ENCODE results near the gene TPRG1. TPM values are rescaled to one million over a fixed set of nuclear protein-coding genes. Genes with fewer than 3 reads are reported as not detected.

TPRG1 gene
- total and polyA plus RNA-seq, 2 of the 4 experiments (the other 2 are of a cell fraction) = 0.17 TPM; not detected in 1

DNA sequence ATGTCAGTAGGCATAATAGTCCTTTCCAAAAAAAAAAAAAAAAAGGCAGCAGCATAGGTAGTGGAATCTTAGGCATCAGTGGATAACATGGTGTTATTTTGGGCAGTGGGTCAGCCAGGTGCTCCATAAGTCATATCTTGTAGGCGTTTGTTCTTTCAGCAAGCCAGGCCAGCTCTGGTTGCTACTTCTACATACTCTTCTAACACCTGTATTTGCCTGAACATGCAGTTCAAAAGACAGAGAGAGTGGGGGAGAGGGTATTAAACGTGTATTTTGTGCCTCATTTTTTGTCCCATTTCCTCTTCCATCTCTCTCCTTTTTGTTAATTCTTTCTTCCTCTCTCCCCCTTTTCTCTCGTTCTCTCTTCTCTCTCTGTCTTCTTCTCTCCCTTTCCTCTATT, 110.4 kb downstream of the TPRG1 start:
- H3K56ac ChIP-seq (ENCODE audit: extremely low read depth, insufficient read depth, low read length) = no peak overlapping the region
- no peaks in the 10 kb centered on the region for H3K9me1 ChIP-seq (ENCODE audit: insufficient read depth, low read length)
- no peak overlapping the region for H3K18ac ChIP-seq (ENCODE audit: low read depth, low read length)
- no peaks in the 10 kb centered on the region for H3K9me3 ChIP-seq (ENCODE audit: control insufficient read depth, insufficient read depth, low read length)
- no peaks in the 10 kb centered on the region for H3K79me1 ChIP-seq (ENCODE audit: low read depth in 1 of 2, low read length in 2 of 2)
- peaks cover 1% of the 10 kb centered on the region; the same call in 1 of the 2 replicates for H3K27me3 ChIP-seq (ENCODE audit: control insufficient read depth, insufficient read depth, low read length)
- H2BK5ac ChIP-seq (ENCODE audit: low read depth, low read length, poor library complexity, severe bottlenecking) = no peak overlapping the region
- H2BK120ac ChIP-seq (ENCODE audit: low read depth, low read length) = no peak overlapping the region
- BruUV-seq (replicated peaks) = no TSS peak
- TF ChIP-seq, protein P1, sequence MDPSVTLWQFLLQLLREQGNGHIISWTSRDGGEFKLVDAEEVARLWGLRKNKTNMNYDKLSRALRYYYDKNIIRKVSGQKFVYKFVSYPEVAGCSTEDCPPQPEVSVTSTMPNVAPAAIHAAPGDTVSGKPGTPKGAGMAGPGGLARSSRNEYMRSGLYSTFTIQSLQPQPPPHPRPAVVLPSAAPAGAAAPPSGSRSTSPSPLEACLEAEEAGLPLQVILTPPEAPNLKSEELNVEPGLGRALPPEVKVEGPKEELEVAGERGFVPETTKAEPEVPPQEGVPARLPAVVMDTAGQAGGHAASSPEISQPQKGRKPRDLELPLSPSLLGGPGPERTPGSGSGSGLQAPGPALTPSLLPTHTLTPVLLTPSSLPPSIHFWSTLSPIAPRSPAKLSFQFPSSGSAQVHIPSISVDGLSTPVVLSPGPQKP (IDR thresholded peaks at IDR 0.05; ENCODE audit: borderline replicate concordance, low read depth, low read length) = no peak
- TF ChIP-seq FOS (IDR thresholded peaks at IDR 0.05; ENCODE audit: low read depth, low read length) (no peak), SMC3 (IDR thresholded peaks at IDR 0.05; ENCODE audit: low read depth, low read length) (no peak), CEBPB (IDR thresholded peaks at IDR 0.05; ENCODE audit: low read depth, low read length) (no peak)
- TF ChIP-seq, protein P2, sequence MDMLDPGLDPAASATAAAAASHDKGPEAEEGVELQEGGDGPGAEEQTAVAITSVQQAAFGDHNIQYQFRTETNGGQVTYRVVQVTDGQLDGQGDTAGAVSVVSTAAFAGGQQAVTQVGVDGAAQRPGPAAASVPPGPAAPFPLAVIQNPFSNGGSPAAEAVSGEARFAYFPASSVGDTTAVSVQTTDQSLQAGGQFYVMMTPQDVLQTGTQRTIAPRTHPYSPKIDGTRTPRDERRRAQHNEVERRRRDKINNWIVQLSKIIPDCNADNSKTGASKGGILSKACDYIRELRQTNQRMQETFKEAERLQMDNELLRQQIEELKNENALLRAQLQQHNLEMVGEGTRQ (IDR thresholded peaks at IDR 0.05; ENCODE audit: low read depth, low read length) = no peak
- intact Hi-C loops (cut with micrococcal nuclease) (no loop called here), dilution Hi-C loops (cut with HindIII; ENCODE audit: low sequenced_read_pairs, unreplicated experiment) (no loop called here), in situ Hi-C loops (cut with MboI; ENCODE audit: low sequenced_read_pairs) (no loop called here)
- no peak overlapping the region for H3K9ac ChIP-seq (ENCODE audit: low read depth, low read length)
- POLR2A ChIA-PET (ENCODE audit: unreplicated experiment) = no interaction called here
- H2BK20ac ChIP-seq (ENCODE audit: low read depth, low read length) = no peak overlapping the region
- no peaks in the 10 kb centered on the region for H4K20me1 ChIP-seq (ENCODE audit: insufficient read depth, low read length)
- H3K27ac ChIP-seq (ENCODE audit: insufficient read depth, low read length) = no peak overlapping the region
- no peak overlapping the region for H2AFZ ChIP-seq (replicated peaks; ENCODE audit: low read length, poor library complexity)
- H3K36me3 ChIP-seq (ENCODE audit: control insufficient read depth, insufficient read depth, low read length) = no peaks in the 10 kb centered on the region
- no peak overlapping the region for H2BK15ac ChIP-seq (ENCODE audit: low read depth, low read length)
- no peak overlapping the region for H2AK5ac ChIP-seq (ENCODE audit: low read depth, low read length)
- no peak overlapping the region for H3K4me2 ChIP-seq (ENCODE audit: low read depth, low read length)
- H3K14ac ChIP-seq (replicated peaks; ENCODE audit: low read depth, low read length) = no peak overlapping the region
- H4K91ac ChIP-seq (ENCODE audit: insufficient read depth, low read depth, low read length) = no peak overlapping the region
- H3K23ac ChIP-seq (ENCODE audit: low read depth, low read length) = no peak overlapping the region
- no CpG with 5 or more reads among the region's 3 CpGs for WGBS, 2 experiments (ENCODE audit: extremely low coverage in 2 of 2, insufficient read length in 1 of 2)
- no peak overlapping the region for H3K4ac ChIP-seq (ENCODE audit: low read depth, low read length)
- ATAC-seq (ENCODE audit: low read depth) = no peak
- DNase-seq = no peak
- H4K5ac ChIP-seq (ENCODE audit: low read depth, low read length) = no peak overlapping the region
- no peak overlapping the region for H3K4me3 ChIP-seq (ENCODE audit: insufficient read depth, low read depth, low read length)
- H3K4me1 ChIP-seq (ENCODE audit: control insufficient read depth, insufficient read depth, low read length) = no peaks in the 10 kb centered on the region
- H4K8ac ChIP-seq (ENCODE audit: low read depth in 2 of 2, low read length in 2 of 2) = no peak overlapping the region
- H2AK9ac ChIP-seq (replicated peaks; ENCODE audit: low read depth, low read length, poor library complexity) = no peak overlapping the region
- CTCF ChIA-PET = no interaction called here
